HG03039 (cell line): ENCODE results near the gene DMBT1.

ENCODE experiments used
- ATAC-seq: cut with Tn5 transposase; IDR thresholded peaks from one replicate; pipeline ENCODE4 v1.9.1; 2021; ENCODE audit warnings: mild to moderate bottlenecking, moderate library complexity; ENCODE audit not compliant: unreplicated experiment

Gene DMBT1

GRCh38 chr10:122665946-122666345 lies 105.4 kb downstream of the DMBT1 start:
- no peak for ATAC-seq

- no peak for ATAC-seq
Observed at GRCh38 chr10:122669045-122669444, 108.5 kb downstream of the DMBT1 start.

GRCh38 chr10:122669842-122670241 lies 109.3 kb downstream of the DMBT1 start:
- no peak for ATAC-seq

- no peak for ATAC-seq
Observed at GRCh38 chr10:122671355-122671754, 110.8 kb downstream of the DMBT1 start.

- no peak for ATAC-seq
Observed at GRCh38 chr10:122672655-122673054, 112.1 kb downstream of the DMBT1 start.

- ATAC-seq = no peak
Observed at GRCh38 chr10:122673269-122673668, 112.7 kb downstream of the DMBT1 start.

- no peak for ATAC-seq
Observed at GRCh38 chr10:122673731-122674130, 113.2 kb downstream of the DMBT1 start.

GRCh38 chr10:122674781-122675180 lies 114.2 kb downstream of the DMBT1 start:
- no peak for ATAC-seq

GRCh38 chr10:122675278-122675677 lies 114.7 kb downstream of the DMBT1 start:
- no peak for ATAC-seq

GRCh38 chr10:122678266-122678665 lies 117.7 kb downstream of the DMBT1 start:
- ATAC-seq = no peak

GRCh38 chr10:122682522-122682921 lies 122.0 kb downstream of the DMBT1 start:
- ATAC-seq = no peak

- no peak for ATAC-seq
Observed at GRCh38 chr10:122688293-122688989, 127.9 kb downstream of the DMBT1 start.

- no peak for ATAC-seq
Observed at GRCh38 chr10:122689146-122689820, 128.7 kb downstream of the DMBT1 start.

- no peak for ATAC-seq
Observed at GRCh38 chr10:122692744-122693143, 132.2 kb downstream of the DMBT1 start.
